Esophagus squamous epithelium (tissue), 4 donors: ENCODE data around the gene DNAJB12.

Experiments used
- CTCF ChIP-seq, 6 experiments: fragments of 450-650 bp in 4 of 6; fragments of 200-600 bp in 2 of 6; sonication (generic) in 2 of 6; IDR thresholded peaks; one replicate each; pipeline ENCODE4 v1.5.1; 2016 to 2019; ENCODE audit warnings: antibody characterized with exemption in 6 of 6, mild to moderate bottlenecking in 4 of 6, moderate library complexity in 4 of 6
- POLR2A ChIP-seq, 4 donors: fragments of 450-650 bp; IDR thresholded peaks; one replicate each; pipeline ENCODE4 v1.6.1; 2017; ENCODE audit warnings: antibody characterized with exemption in 4 of 4, mild to moderate bottlenecking in 4 of 4, moderate library complexity in 3 of 4

- TF ChIP-seq CTCF (IDR thresholded peaks at IDR 0.05): no peak
- TF ChIP-seq POLR2A (IDR thresholded peaks at IDR 0.05): no peak
Observed at GRCh38 chr10:72315611-72316385, 38.9 kb downstream of the DNAJB12 start.
